ENCODE results near the gene MAGI2.
A peak's percentile ranks its signal among the peaks of the same experiment; 100 is the strongest.

MAGI2 gene

GRCh38 chr7:78095549-78095948 is 1357.9 kb downstream of the MAGI2 start:
- no peak for DNase-seq (ENCODE audit: low read depth in 2 of 2)

GRCh38 chr7:78092331-78092730 is 1361.1 kb downstream of the MAGI2 start:
- no peak for DNase-seq (ENCODE audit: low read depth in 2 of 2)

- no peak for DNase-seq (ENCODE audit: low read depth in 2 of 2)
These were observed 1362.9 kb downstream of the MAGI2 start for GRCh38 chr7:78090616-78091015.

GRCh38 chr7:78083476-78084120 is 1369.9 kb downstream of the MAGI2 start:
- DNase-seq (ENCODE audit: low read depth in 2 of 2), result peak in 1 of 2 experiments; percentile 20

- no peak for DNase-seq (ENCODE audit: low read depth in 2 of 2)
These were observed 1370.9 kb downstream of the MAGI2 start for GRCh38 chr7:78082556-78082955.

- DNase-seq (ENCODE audit: low read depth in 2 of 2), result no peak
These were observed 1371.6 kb downstream of the MAGI2 start for GRCh38 chr7:78081888-78082287.

GRCh38 chr7:78081344-78081743 is 1372.1 kb downstream of the MAGI2 start:
- DNase-seq (ENCODE audit: low read depth in 2 of 2), result no peak

- no peak for DNase-seq (ENCODE audit: low read depth in 2 of 2)
These were observed 1372.7 kb downstream of the MAGI2 start for GRCh38 chr7:78080811-78081210.

GRCh38 chr7:78080241-78080640 is 1373.2 kb downstream of the MAGI2 start:
- no peak for DNase-seq (ENCODE audit: low read depth in 2 of 2)

- DNase-seq (ENCODE audit: low read depth in 2 of 2), result no peak
These were observed 1378.8 kb downstream of the MAGI2 start for GRCh38 chr7:78074713-78075112.

- no peak for DNase-seq (ENCODE audit: low read depth in 2 of 2)
These were observed 1379.7 kb downstream of the MAGI2 start for GRCh38 chr7:78073609-78074382.

- no peak for DNase-seq (ENCODE audit: low read depth in 2 of 2)
These were observed 1381.3 kb downstream of the MAGI2 start for GRCh38 chr7:78072201-78072590.

- DNase-seq (ENCODE audit: low read depth in 2 of 2), result no peak
These were observed 1381.8 kb downstream of the MAGI2 start for GRCh38 chr7:78071491-78072200.

GRCh38 chr7:78066599-78066998 is 1386.9 kb downstream of the MAGI2 start:
- no peak for DNase-seq (ENCODE audit: low read depth in 2 of 2)

- no peak for DNase-seq (ENCODE audit: low read depth in 2 of 2)
These were observed 1389.7 kb downstream of the MAGI2 start for GRCh38 chr7:78063758-78064157.

GRCh38 chr7:78062214-78062613 is 1391.3 kb downstream of the MAGI2 start:
- no peak for DNase-seq (ENCODE audit: low read depth in 2 of 2)

GRCh38 chr7:78057571-78057970 is 1395.9 kb downstream of the MAGI2 start:
- no peak for DNase-seq (ENCODE audit: low read depth in 2 of 2)

- DNase-seq (ENCODE audit: low read depth in 2 of 2), result no peak
These were observed 1397.9 kb downstream of the MAGI2 start for GRCh38 chr7:78055599-78055998.

- no peak for DNase-seq (ENCODE audit: low read depth in 2 of 2)
These were observed 1398.4 kb downstream of the MAGI2 start for GRCh38 chr7:78055001-78055573.

GRCh38 chr7:78052112-78052511 is 1401.4 kb downstream of the MAGI2 start:
- no peak for DNase-seq (ENCODE audit: low read depth in 2 of 2)

GRCh38 chr7:78047800-78048199 is 1405.7 kb downstream of the MAGI2 start:
- DNase-seq (ENCODE audit: low read depth in 2 of 2), result no peak

GRCh38 chr7:78043159-78043558 is 1410.3 kb downstream of the MAGI2 start:
- DNase-seq (ENCODE audit: low read depth in 2 of 2), result no peak
